DOHH2 (cell line): ENCODE measurements around the gene KATNBL1.
"Not testable (repeated sequence)": the region's sequence is repeated elsewhere in the genome, so short reads cannot be mapped to it uniquely, and the experiment has no call there.

Source experiments
- H3F3A ChIP-seq: fragments of 200-600 bp; sonication (generic), shearing (Covaris generic); 2 replicates; pipeline ENCODE4 v1.6.0; 2016; ENCODE audit warnings: antibody characterized with exemption, mild to moderate bottlenecking; ENCODE audit not compliant: control insufficient read depth, insufficient read depth
- H3K27ac ChIP-seq: fragments of 200-600 bp; sonication (generic); 2 replicates; pipeline ENCODE4 v1.5.1; 2014; ENCODE audit warnings: low read depth, mild to moderate bottlenecking, low read length, moderate library complexity
- H3K27me3 ChIP-seq: fragments of 200-600 bp; sonication (generic); 2 replicates; pipeline ENCODE4 v1.6.1; 2014; ENCODE audit warnings: mild to moderate bottlenecking, low read length, mixed read lengths; ENCODE audit not compliant: control insufficient read depth
- H3K36me3 ChIP-seq: fragments of 200-600 bp; sonication (generic); 2 replicates; pipeline ENCODE4 v1.6.1; 2014; ENCODE audit warnings: mild to moderate bottlenecking, low read length, moderate library complexity, mixed read lengths; ENCODE audit not compliant: control insufficient read depth
- H3K4me1 ChIP-seq: fragments of 200-600 bp; sonication (generic); 2 replicates; pipeline ENCODE4 v1.6.1; 2014; ENCODE audit warnings: mild to moderate bottlenecking, low read length, mixed read lengths; ENCODE audit not compliant: control insufficient read depth
- H3K4me2 ChIP-seq: fragments of 200-600 bp; sonication (generic); 2 replicates; pipeline ENCODE4 v1.6.0; 2014; ENCODE audit warnings: mild to moderate bottlenecking, low read length, moderate library complexity
- H3K4me3 ChIP-seq: fragments of 200-600 bp; sonication (generic); 2 replicates; pipeline ENCODE4 v1.5.1; 2014; ENCODE audit warnings: mild to moderate bottlenecking, low read length, mixed read lengths
- H3K79me2 ChIP-seq: fragments of 200-600 bp; sonication (generic); 2 replicates; pipeline ENCODE4 v1.6.1; 2014; ENCODE audit warnings: mild to moderate bottlenecking, low read length, mixed read lengths; ENCODE audit not compliant: control insufficient read depth
- H3K9me2 ChIP-seq: fragments of 200-600 bp; sonication (generic); replicated peaks from 2 replicates; pipeline ENCODE4 v1.6.1; 2014; ENCODE audit warnings: mild to moderate bottlenecking, low read length, mixed read lengths; ENCODE audit not compliant: control insufficient read depth
- H3K9me3 ChIP-seq: fragments of 200-600 bp; sonication (generic); 2 replicates; pipeline ENCODE4 v1.6.1; 2014; ENCODE audit warnings: antibody characterized with exemption, low read length, mixed read lengths; ENCODE audit not compliant: control insufficient read depth, insufficient read depth
- H4K20me1 ChIP-seq: fragments of 200-600 bp; sonication (generic); 2 replicates; pipeline ENCODE4 v1.6.0; 2014; ENCODE audit warnings: low read depth, mild to moderate bottlenecking, antibody characterized with exemption, low read length, moderate library complexity; ENCODE audit not compliant: control insufficient read depth, insufficient read depth
- CTCF ChIP-seq: fragments of 200-600 bp; sonication (generic); IDR thresholded peaks from one replicate; pipeline ENCODE4 v1.5.1; 2014; ENCODE audit warnings: antibody characterized with exemption, mild to moderate bottlenecking, low read depth, low read length; ENCODE audit not compliant: poor library complexity, severe bottlenecking
- EZH2phosphoT487 ChIP-seq: fragments of 200-600 bp; sonication (generic); IDR thresholded peaks from 2 replicates; pipeline ENCODE4 v1.6.1; 2017; ENCODE audit warnings: borderline replicate concordance, mild to moderate bottlenecking, antibody characterized with exemption, low read length, moderate library complexity, mixed read lengths

KATNBL1 gene

GRCh38 chr15:34203936-34204335, 6.0 kb downstream of the KATNBL1 start:
- H4K20me1 ChIP-seq = peaks cover 5% of the 10 kb centered on the region; the same call in 1 of the 2 replicates
- H3F3A ChIP-seq = no peaks in the 10 kb centered on the region

GRCh38 chr15:34203305-34203704, 6.6 kb downstream of the KATNBL1 start:
- H3K4me1 ChIP-seq = peaks cover 3% of the 10 kb centered on the region
- TF ChIP-seq EZH2phosphoT487 (no peak), CTCF (no peak)

More at GRCh38 chr15:34203936-34204335, 6.0 kb downstream of the KATNBL1 start:
- no peaks in the 10 kb centered on the region for H3K27me3 ChIP-seq
- no peak overlapping the region for H3K4me2 ChIP-seq
- H3K4me1 ChIP-seq = peaks cover 8% of the 10 kb centered on the region
- H3K79me2 ChIP-seq = peaks cover 94% of the 10 kb centered on the region
- no peak for TF ChIP-seq CTCF
- no peak for TF ChIP-seq EZH2phosphoT487
- no peak overlapping the region for H3K27ac ChIP-seq
- no peaks in the 10 kb centered on the region for H3K9me3 ChIP-seq
- no peaks in the 10 kb centered on the region for H3K9me2 ChIP-seq
- H3K36me3 ChIP-seq = peaks cover 14% of the 10 kb centered on the region
- H3K4me3 ChIP-seq = no peak overlapping the region

GRCh38 chr15:34193272-34193671, 16.6 kb downstream of the KATNBL1 start:
- not testable (repeated sequence) for H3K9me2 ChIP-seq, H3K4me2 ChIP-seq, H3K27ac ChIP-seq, H3K27me3 ChIP-seq, H3K9me3 ChIP-seq, H3K4me3 ChIP-seq, H4K20me1 ChIP-seq, H3F3A ChIP-seq, H3K36me3 ChIP-seq
- Histone ChIP-seq H3K79me2 (peaks cover 84% of the 10 kb centered on the region), H3K4me1 (peaks cover 23% of the 10 kb centered on the region)

More at GRCh38 chr15:34203305-34203704, 6.6 kb downstream of the KATNBL1 start:
- H3K9me3 ChIP-seq = no peaks in the 10 kb centered on the region
- no peaks in the 10 kb centered on the region for H3K9me2 ChIP-seq
- no peaks in the 10 kb centered on the region for H3F3A ChIP-seq
- no peak overlapping the region for H3K4me2 ChIP-seq
- no peak overlapping the region for H3K27ac ChIP-seq
- H3K36me3 ChIP-seq = peaks cover 14% of the 10 kb centered on the region
- H3K27me3 ChIP-seq = no peaks in the 10 kb centered on the region
- H3K79me2 ChIP-seq = peaks cover 94% of the 10 kb centered on the region
- no peaks in the 10 kb centered on the region for H4K20me1 ChIP-seq
- no peak overlapping the region for H3K4me3 ChIP-seq

GRCh38 chr15:34188711-34189110, 21.2 kb downstream of the KATNBL1 start:
- H3K79me2 ChIP-seq = peaks cover 86% of the 10 kb centered on the region

More at GRCh38 chr15:34188711-34189110, 21.2 kb downstream of the KATNBL1 start:
- Histone ChIP-seq H3K27me3 (no peaks in the 10 kb centered on the region), H3K36me3 (peaks cover 3% of the 10 kb centered on the region; the same call in 1 of the 2 replicates), H3K4me2 (no peak overlapping the region), H3K27ac (no peak overlapping the region), H3K9me3 (no peaks in the 10 kb centered on the region), H3K4me3 (no peak overlapping the region), H3K9me2 (no peaks in the 10 kb centered on the region), H4K20me1 (peaks cover 6% of the 10 kb centered on the region; the same call in 1 of the 2 replicates), H3F3A (peaks cover 9% of the 10 kb centered on the region; the same call in 1 of the 2 replicates), H3K4me1 (peaks cover 23% of the 10 kb centered on the region)
- TF ChIP-seq EZH2phosphoT487 = no peak
- no peak for TF ChIP-seq CTCF
